H9 (cell line): Measurements from ENCODE around the gene POU2F3. TPM values are rescaled to one million over a fixed set of nuclear protein-coding genes. Genes with fewer than 3 reads are reported as not detected.

Source experiments
- DNase-seq: peaks from one replicate; pipeline ENCODE4 v3.0.0-alpha.2; 2017
- H2AFZ ChIP-seq: one replicate; pipeline ENCODE4 v1.6.1; 2013; ENCODE audit warnings: mild to moderate bottlenecking, low read length, control low read depth, moderate library complexity
- H2AK5ac ChIP-seq: 2 replicates; pipeline ENCODE4 v1.6.1; 2013; ENCODE audit warnings: low read length, control low read depth, mixed read lengths; ENCODE audit not compliant: insufficient read length
- H2BK120ac ChIP-seq: one replicate; pipeline ENCODE4 v1.6.1; 2013; ENCODE audit warnings: low read depth, mild to moderate bottlenecking, low read length, control low read depth, inconsistent platforms; ENCODE audit not compliant: poor library complexity, severe bottlenecking
- H2BK12ac ChIP-seq: 2 replicates; pipeline ENCODE4 v1.6.1; 2013; ENCODE audit warnings: low read length, control low read depth, mixed read lengths, low read depth; ENCODE audit not compliant: insufficient read length
- H2BK15ac ChIP-seq: 2 replicates; pipeline ENCODE4 v1.6.1; 2013; ENCODE audit warnings: low read depth, low read length, control low read depth
- H2BK20ac ChIP-seq: one replicate; pipeline ENCODE4 v1.6.1; 2013; ENCODE audit warnings: low read depth, mild to moderate bottlenecking, low read length, control low read depth, inconsistent platforms; ENCODE audit not compliant: poor library complexity, severe bottlenecking
- H2BK5ac ChIP-seq: 2 replicates; pipeline ENCODE4 v1.6.1; 2013; ENCODE audit warnings: low read length, control low read depth, mixed read lengths; ENCODE audit not compliant: insufficient read length
- H3K14ac ChIP-seq: 2 replicates; pipeline ENCODE4 v1.6.1; 2013; ENCODE audit warnings: low read length, control low read depth; ENCODE audit not compliant: insufficient read depth
- H3K18ac ChIP-seq: 2 replicates; pipeline ENCODE4 v1.6.1; 2013; ENCODE audit warnings: low read depth, mild to moderate bottlenecking, mixed read lengths, low read length, control low read depth; ENCODE audit not compliant: insufficient read length
- H3K23ac ChIP-seq: 2 replicates; pipeline ENCODE4 v1.6.1; 2013; ENCODE audit warnings: low read length, control low read depth, mixed read lengths, low read depth; ENCODE audit not compliant: insufficient read length
- H3K23me2 ChIP-seq: 2 replicates; pipeline ENCODE4 v1.6.1; 2013; ENCODE audit warnings: low read depth, mild to moderate bottlenecking, mixed read lengths, low read length, control low read depth; ENCODE audit not compliant: insufficient read length, poor library complexity, severe bottlenecking
- H3K27ac ChIP-seq: 2 replicates; pipeline ENCODE4 v1.5.1; 2013; ENCODE audit warnings: low read length, control low read depth, mixed read lengths, low read depth; ENCODE audit not compliant: insufficient read length
- H3K27me3 ChIP-seq: 2 replicates; pipeline ENCODE4 v1.6.1; 2013; ENCODE audit warnings: low read length, control low read depth, inconsistent platforms; ENCODE audit not compliant: insufficient read depth
- H3K4ac ChIP-seq: 2 replicates; pipeline ENCODE4 v1.6.1; 2013; ENCODE audit warnings: low read depth, mild to moderate bottlenecking, control low read depth, inconsistent platforms, low read length, moderate library complexity
- H3K4me1 ChIP-seq: 2 replicates; pipeline ENCODE4 v1.6.1; 2013; ENCODE audit warnings: low read length, control low read depth, inconsistent platforms; ENCODE audit not compliant: insufficient read depth
- H3K4me2 ChIP-seq: 2 replicates; pipeline ENCODE4 v1.6.1; 2013; ENCODE audit warnings: low read length, control low read depth, mixed read lengths; ENCODE audit not compliant: insufficient read length, insufficient read depth
- H3K56ac ChIP-seq: 2 replicates; pipeline ENCODE4 v1.6.1; 2013; ENCODE audit warnings: low read depth, mild to moderate bottlenecking, mixed read lengths, low read length, control low read depth; ENCODE audit not compliant: insufficient read length
- H3K79me1 ChIP-seq: 2 replicates; pipeline ENCODE4 v1.6.1; 2013; ENCODE audit warnings: low read depth, mild to moderate bottlenecking, moderate library complexity, low read length, control low read depth, inconsistent platforms; ENCODE audit not compliant: insufficient read depth, poor library complexity, severe bottlenecking
- H3K79me2 ChIP-seq: 2 replicates; pipeline ENCODE4 v1.6.1; 2013; ENCODE audit warnings: low read length, control low read depth, inconsistent platforms; ENCODE audit not compliant: insufficient read depth
- H3K9ac ChIP-seq: 2 replicates; pipeline ENCODE4 v1.6.1; 2013; ENCODE audit warnings: low read length, control low read depth, mixed read lengths; ENCODE audit not compliant: insufficient read length; ENCODE audit errors: extremely low read depth
- H3K9me3 ChIP-seq: one replicate; pipeline ENCODE4 v1.6.1; 2013; ENCODE audit warnings: low read depth, low read length, inconsistent platforms; ENCODE audit not compliant: control insufficient read depth
- H3T11ph ChIP-seq: one replicate; pipeline ENCODE4 v1.6.1; 2013; ENCODE audit warnings: mild to moderate bottlenecking, low read length, control low read depth, inconsistent platforms
- H4K20me1 ChIP-seq: one replicate; pipeline ENCODE4 v1.6.1; 2013; ENCODE audit not compliant: control insufficient read depth, insufficient read length, insufficient read depth
- H4K5ac ChIP-seq: 2 replicates; pipeline ENCODE4 v1.6.1; 2013; ENCODE audit warnings: low read depth, mild to moderate bottlenecking, mixed read lengths, low read length, control low read depth; ENCODE audit not compliant: insufficient read length
- H4K8ac ChIP-seq: replicated peaks from 2 replicates; pipeline ENCODE4 v1.6.1; 2013; ENCODE audit warnings: low read length, control low read depth, mixed read lengths, low read depth; ENCODE audit not compliant: insufficient read length
- H4K91ac ChIP-seq: 2 replicates; pipeline ENCODE4 v1.6.1; 2013; ENCODE audit warnings: low read depth, mild to moderate bottlenecking, moderate library complexity, mixed read lengths, low read length, control low read depth; ENCODE audit not compliant: insufficient read length
- H3K27ac Mint-ChIP-seq, 3 experiments: 2 replicates in 2 of 3; 3 replicates in 1 of 3; pipeline ENCODE4 v1.8.0; 2020 to 2021; ENCODE audit warnings: mixed read lengths in 3 of 3, mild to moderate bottlenecking in 1 of 3, moderate library complexity in 1 of 3
- H3K27me3 Mint-ChIP-seq: 2 replicates; pipeline ENCODE4 v1.8.0; 2021; ENCODE audit warnings: low read depth, mild to moderate bottlenecking, moderate library complexity, mixed read lengths
- H3K36me3 Mint-ChIP-seq, 3 experiments: 2 replicates in 2 of 3; 3 replicates in 1 of 3; pipeline ENCODE4 v1.8.0; 2020 to 2021; ENCODE audit warnings: low read depth in 3 of 3, mixed read lengths in 3 of 3; ENCODE audit not compliant: insufficient read depth in 1 of 3
- H3K4me1 Mint-ChIP-seq, 2 experiments: 2 replicates each; pipeline ENCODE4 v1.8.0; 2020; ENCODE audit warnings: mixed read lengths in 2 of 2
- H3K4me3 Mint-ChIP-seq, 2 experiments: 2 replicates in 1 of 2; 3 replicates in 1 of 2; pipeline ENCODE4 v1.8.0; 2020 to 2021; ENCODE audit warnings: mild to moderate bottlenecking in 2 of 2, mixed read lengths in 2 of 2, moderate library complexity in 1 of 2
- H3K9me3 Mint-ChIP-seq, 2 experiments: 2 replicates in 1 of 2; 3 replicates in 1 of 2; pipeline ENCODE4 v1.8.0; 2020; ENCODE audit warnings: mild to moderate bottlenecking in 2 of 2, mixed read lengths in 2 of 2, moderate library complexity in 1 of 2
- CTCF ChIP-seq: fragments of 200-600 bp; sonication (generic); conservative IDR thresholded peaks from 3 replicates; pipeline ENCODE4 v1.8.0; 2021; ENCODE audit warnings: antibody characterized with exemption, mild to moderate bottlenecking
- WGBS: extraction: QIAGEN DNeasy Blood & Tissue Kit; methylation state at CpG from one replicate; pipeline ENCODE4 v1.1.7; 2013; ENCODE audit warnings: missing lambda C conversion rate, low lambda C conversion rate, mixed read lengths; ENCODE audit not compliant: insufficient read length; ENCODE audit errors: extremely low coverage; 5-methylcytosine and 5-hydroxymethylcytosine counted together
- total RNA-seq: library from RNA; stranded (reverse); gene quantifications from 2 replicates; pipeline ENCODE4 v1.2.1, GENCODE V29; 2021

Gene POU2F3
- total RNA-seq, 1 experiment from 2014 or later: 1.1 TPM

- no peak for DNase-seq
- H3K4me3 Mint-ChIP-seq: no peak overlapping the region; a peak in 1 of 5 replicates
- no peaks in the 10 kb centered on the region for H3K9me3 Mint-ChIP-seq
- Histone ChIP-seq H3K79me2 (no peaks in the 10 kb centered on the region), H4K5ac (no peak overlapping the region), H3K4ac (no peak overlapping the region), H4K8ac (no peak overlapping the region), H2AFZ (no peak overlapping the region), H3K18ac (no peak overlapping the region), H3K23ac (no peak overlapping the region), H3K9me3 (no peaks in the 10 kb centered on the region), H2BK120ac (no peak overlapping the region), H3K4me1 (no peaks in the 10 kb centered on the region), H2BK20ac (no peak overlapping the region), H2BK12ac (no peak overlapping the region), H3K9ac (no peak overlapping the region), H2BK5ac (no peak overlapping the region), H3K27me3 (peaks cover 74% of the 10 kb centered on the region), H3T11ph (no peak overlapping the region), H3K56ac (no peak overlapping the region), H4K20me1 (no peaks in the 10 kb centered on the region), H3K23me2 (peaks cover 11% of the 10 kb centered on the region), H2AK5ac (no peak overlapping the region), H3K4me2 (no peak overlapping the region), H4K91ac (no peak overlapping the region), H3K27ac (no peak overlapping the region), H3K14ac (no peak overlapping the region), H2BK15ac (no peak overlapping the region), H3K79me1 (no peaks in the 10 kb centered on the region)
- H3K27me3 Mint-ChIP-seq: peaks cover 96% of the 10 kb centered on the region
- peaks cover 30 to 35% of the 10 kb centered on the region in 2 experiments for H3K4me1 Mint-ChIP-seq
- no peaks in the 10 kb centered on the region for H3K36me3 Mint-ChIP-seq
- no peak overlapping the region for H3K27ac Mint-ChIP-seq
- no CpG with 5 or more reads among the region's 6 CpGs for WGBS
- TF ChIP-seq CTCF: no peak
These were observed 31.2 kb upstream of the POU2F3 start for GRCh38 chr11:120208777-120209176.
